HepG2 (cell line): ENCODE measurements around the gene NRAS. TPM values are rescaled to one million over a fixed set of nuclear protein-coding genes. Genes with fewer than 3 reads are reported as not detected.

Source experiments
- AHR ChIP-seq: IDR thresholded peaks from 2 replicates; pipeline ENCODE4 v1.6.1; 2018; ENCODE audit warnings: missing genetic modification reagents, missing compliant biosample characterization
- ARNTL ChIP-seq: sonication (generic); formaldehyde crosslinking; IDR thresholded peaks from 2 replicates; pipeline ENCODE4 v1.4.0; 2020; ENCODE audit warnings: mild to moderate bottlenecking, missing genetic modification reagents
- CSRNP1 ChIP-seq: sonication (generic); formaldehyde crosslinking; IDR thresholded peaks from 2 replicates; pipeline ENCODE4 v1.8.1; 2023; ENCODE audit warnings: mild to moderate bottlenecking, missing genetic modification reagents
- MIER2 ChIP-seq: IDR thresholded peaks from 2 replicates; pipeline ENCODE4 v1.6.1; 2016; ENCODE audit warnings: missing biosample characterization, missing genetic modification reagents
- PAXIP1 ChIP-seq: sonication (generic); formaldehyde crosslinking; conservative IDR thresholded peaks from 2 replicates; pipeline ENCODE4 v1.4.0; 2020; ENCODE audit warnings: mild to moderate bottlenecking, missing genetic modification reagents, moderate library complexity
- PPARG ChIP-seq: conservative IDR thresholded peaks from 2 replicates; pipeline ENCODE4 v1.6.1; 2016; ENCODE audit warnings: missing biosample characterization, missing genetic modification reagents
- SP1 ChIP-seq, 2 experiments: fragments of 450-650 bp in 1 of 2; sonication (generic) in 1 of 2; formaldehyde crosslinking in 1 of 2; IDR thresholded peaks; 2 replicates each; pipeline versions ENCODE4 v1.4.0 to v1.6.1; 2016 to 2020; ENCODE audit warnings: missing genetic modification reagents in 1 of 2
- SSRP1 ChIP-seq: IDR thresholded peaks from 2 replicates; pipeline ENCODE4 v1.6.1; 2016; ENCODE audit warnings: control low read depth
- STAT6 ChIP-seq: sonication (generic); formaldehyde crosslinking; IDR thresholded peaks from 2 replicates; pipeline ENCODE4 v1.4.0; 2020; ENCODE audit warnings: missing genetic modification reagents, mild to moderate bottlenecking, borderline replicate concordance
- TCF7L2 ChIP-seq: IDR thresholded peaks from 2 replicates; pipeline ENCODE4 v1.6.1; 2011; ENCODE audit warnings: mild to moderate bottlenecking, low read depth, low read length, moderate library complexity
- ZFP36L2 ChIP-seq: sonication (generic); formaldehyde crosslinking; IDR thresholded peaks from 2 replicates; pipeline ENCODE4 v1.4.0; 2020; ENCODE audit warnings: missing genetic modification reagents
- ZNF10 ChIP-seq: sonication (generic); formaldehyde crosslinking; IDR thresholded peaks from 2 replicates; pipeline ENCODE4 v1.4.0; 2020; ENCODE audit warnings: mild to moderate bottlenecking, low read depth, missing genetic modification reagents, borderline replicate concordance
- ZNF253 ChIP-seq: sonication (generic); formaldehyde crosslinking; IDR thresholded peaks from 2 replicates; pipeline ENCODE4 v1.8.0; 2022; ENCODE audit warnings: mild to moderate bottlenecking, missing genetic modification reagents, borderline replicate concordance
- ZNF563 ChIP-seq: sonication (generic); formaldehyde crosslinking; IDR thresholded peaks from 2 replicates; pipeline ENCODE4 v1.8.0; 2022; ENCODE audit warnings: mild to moderate bottlenecking, moderate library complexity, missing genetic modification reagents
- ZNF703 ChIP-seq: sonication (generic); formaldehyde crosslinking; IDR thresholded peaks from 2 replicates; pipeline ENCODE4 v1.5.1; 2020; ENCODE audit warnings: missing genetic modification reagents, mild to moderate bottlenecking, moderate library complexity, borderline replicate concordance
- polyA plus RNA-seq, 8 experiments: library from polyadenylated mRNA; depleted of rRNA in 3 of 8; stranded (reverse) in 7 of 8; unstranded in 1 of 8; fragments of >200 nt; fragmentation: Illumina TruSeq in 4 of 8; extraction: Trizol in 4 of 8; gene quantifications; 2 replicates each; pipeline versions ENCODE4 v1.2.1 to v1.2.3, GENCODE V29; 2011 to 2016; ENCODE audit warnings: low read depth in 4 of 8, missing spikeins in 1 of 8, mixed read lengths in 1 of 8; ENCODE audit not compliant: insufficient read depth in 1 of 8
- total RNA-seq, 5 experiments: library from RNA; depleted of rRNA; stranded (reverse); fragments of >200 nt; fragmentation: Illumina TruSeq; extraction: Trizol; gene quantifications; 2 replicates each; pipeline ENCODE4 v1.2.3, GENCODE V29; 2016; ENCODE audit warnings: low read depth in 1 of 5
- TF ChIP-seq, protein P1 (sequence below): sonication (generic); formaldehyde crosslinking; IDR thresholded peaks from 2 replicates; pipeline ENCODE4 v1.9.0; 2021; ENCODE audit warnings: missing genetic modification reagents, mild to moderate bottlenecking, borderline replicate concordance

NRAS gene
- total and polyA plus RNA-seq, 2 of the 13 experiments (the other 11 are each of a cell fraction or from before 2014, with no cell fraction given), result 38.6 to 58.8 TPM

- TF ChIP-seq CSRNP1 (no peak), MIER2 (CRISPR knock-in tag) (no peak), ZNF703 (CRISPR knock-in tag) (no peak), ZNF563 (CRISPR knock-in tag) (0 out of 2 replicates have a peak, but pooled peaks have one; percentile 46), ZNF253 (CRISPR knock-in tag) (0 out of 2 replicates have a peak, but pooled peaks have one; percentile 23), SSRP1 (CRISPR knock-in tag) (no peak), TCF7L2 (no peak), PPARG (CRISPR knock-in tag) (no peak), ZNF10 (no peak), ZFP36L2 (CRISPR knock-in tag) (no peak), STAT6 (no peak), ARNTL (CRISPR knock-in tag) (no peak), AHR (CRISPR knock-in tag) (0 out of 2 replicates have a peak, but pooled peaks have one; percentile 53), SP1 (IDR thresholded peaks at IDR 0.05) (no peak), SP1 (CRISPR knock-in tag; IDR thresholded peaks at IDR 0.05) (no peak), PAXIP1 (CRISPR knock-in tag) (no peak)
- TF ChIP-seq, protein P1, sequence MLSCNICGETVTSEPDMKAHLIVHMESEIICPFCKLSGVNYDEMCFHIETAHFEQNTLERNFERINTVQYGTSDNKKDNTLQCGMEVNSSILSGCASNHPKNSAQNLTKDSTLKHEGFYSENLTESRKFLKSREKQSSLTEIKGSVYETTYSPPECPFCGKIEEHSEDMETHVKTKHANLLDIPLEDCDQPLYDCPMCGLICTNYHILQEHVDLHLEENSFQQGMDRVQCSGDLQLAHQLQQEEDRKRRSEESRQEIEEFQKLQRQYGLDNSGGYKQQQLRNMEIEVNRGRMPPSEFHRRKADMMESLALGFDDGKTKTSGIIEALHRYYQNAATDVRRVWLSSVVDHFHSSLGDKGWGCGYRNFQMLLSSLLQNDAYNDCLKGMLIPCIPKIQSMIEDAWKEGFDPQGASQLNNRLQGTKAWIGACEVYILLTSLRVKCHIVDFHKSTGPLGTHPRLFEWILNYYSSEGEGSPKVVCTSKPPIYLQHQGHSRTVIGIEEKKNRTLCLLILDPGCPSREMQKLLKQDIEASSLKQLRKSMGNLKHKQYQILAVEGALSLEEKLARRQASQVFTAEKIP (CRISPR knock-in tag), result no peak
Observed at GRCh38 chr1:114669562-114670082, 46.9 kb downstream of the NRAS start, which contains the start of gene DENND2C (continued).
